ENCODE data around the gene DEUP1.

Gene DEUP1

GRCh38 chr11:93288767-93289166 is 41.8 kb upstream of the DEUP1 start:
- Histone ChIP-seq H3K9ac (ENCODE audit: low read length) (peak overlapping the region; percentile 41), H3K4me3 (ENCODE audit: low read length) (peak overlapping the region; percentile 50), H3K4me2 (ENCODE audit: low read length) (peak overlapping the region; percentile 70), H3K36me3 (replicated peaks; ENCODE audit: low read depth, low read length) (peaks cover 28% of the 10 kb centered on the region), H3K4me1 (ENCODE audit: low read length) (peaks cover 31% of the 10 kb centered on the region), H2AFZ (ENCODE audit: low read depth, low read length) (no peak overlapping the region), H3K27me3 (ENCODE audit: low read depth, low read length) (no peaks in the 10 kb centered on the region), H4K20me1 (ENCODE audit: insufficient read depth, low read length) (no peaks in the 10 kb centered on the region), H3K9me3 (ENCODE audit: insufficient read depth, low read length) (peaks cover 24% of the 10 kb centered on the region; the same call in 1 of the 2 replicates), H3K27ac (ENCODE audit: low read length) (peak overlapping the region; percentile 95), H3K79me2 (ENCODE audit: low read length) (no peaks in the 10 kb centered on the region)
- TF ChIP-seq EZH2phosphoT487 (IDR thresholded peaks at IDR 0.05; ENCODE audit: low read depth): no peak
- TF ChIP-seq, protein P1, sequence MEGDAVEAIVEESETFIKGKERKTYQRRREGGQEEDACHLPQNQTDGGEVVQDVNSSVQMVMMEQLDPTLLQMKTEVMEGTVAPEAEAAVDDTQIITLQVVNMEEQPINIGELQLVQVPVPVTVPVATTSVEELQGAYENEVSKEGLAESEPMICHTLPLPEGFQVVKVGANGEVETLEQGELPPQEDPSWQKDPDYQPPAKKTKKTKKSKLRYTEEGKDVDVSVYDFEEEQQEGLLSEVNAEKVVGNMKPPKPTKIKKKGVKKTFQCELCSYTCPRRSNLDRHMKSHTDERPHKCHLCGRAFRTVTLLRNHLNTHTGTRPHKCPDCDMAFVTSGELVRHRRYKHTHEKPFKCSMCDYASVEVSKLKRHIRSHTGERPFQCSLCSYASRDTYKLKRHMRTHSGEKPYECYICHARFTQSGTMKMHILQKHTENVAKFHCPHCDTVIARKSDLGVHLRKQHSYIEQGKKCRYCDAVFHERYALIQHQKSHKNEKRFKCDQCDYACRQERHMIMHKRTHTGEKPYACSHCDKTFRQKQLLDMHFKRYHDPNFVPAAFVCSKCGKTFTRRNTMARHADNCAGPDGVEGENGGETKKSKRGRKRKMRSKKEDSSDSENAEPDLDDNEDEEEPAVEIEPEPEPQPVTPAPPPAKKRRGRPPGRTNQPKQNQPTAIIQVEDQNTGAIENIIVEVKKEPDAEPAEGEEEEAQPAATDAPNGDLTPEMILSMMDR (IDR thresholded peaks at IDR 0.05; ENCODE audit: low read depth, low read length): no peak

DNA sequence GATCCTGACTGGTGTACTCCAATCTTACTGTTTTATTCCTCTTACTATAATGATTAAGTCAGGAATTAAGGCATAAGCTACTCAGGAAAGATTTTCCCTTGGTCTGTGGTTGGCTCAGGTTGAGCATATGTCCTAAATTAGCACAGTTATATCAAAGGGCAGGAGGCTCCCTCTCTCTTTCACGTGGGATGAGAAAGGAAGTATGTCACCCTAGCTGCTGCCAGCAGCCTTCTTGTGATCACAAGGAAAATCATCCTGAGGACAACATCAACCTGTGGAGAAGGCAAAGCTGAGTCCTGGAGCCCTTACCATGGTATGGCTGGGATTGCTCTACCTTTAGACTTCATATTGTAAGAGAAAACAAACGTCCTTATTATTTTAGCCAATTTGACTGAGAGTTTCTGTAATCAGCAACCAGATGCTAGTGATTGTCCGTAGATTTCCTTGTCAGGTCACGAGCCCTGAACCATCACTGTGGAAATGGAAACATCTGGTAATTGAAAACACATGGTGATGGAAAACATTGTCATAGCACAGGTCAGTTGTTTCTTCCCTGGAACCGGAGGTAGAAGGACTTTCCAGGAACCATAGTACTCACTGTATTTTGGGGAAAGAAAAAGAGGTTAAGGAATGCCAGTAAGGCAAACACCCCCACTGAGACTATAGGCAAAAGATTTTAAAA is 40.6 kb upstream of the DEUP1 start:
- peaks cover 24% of the 10 kb centered on the region; the same call in 1 of the 2 replicates for H3K9me3 ChIP-seq (ENCODE audit: insufficient read depth, low read length)
- H3K79me2 ChIP-seq (ENCODE audit: low read length): no peaks in the 10 kb centered on the region
- TF ChIP-seq, protein P1 (IDR thresholded peaks at IDR 0.05; ENCODE audit: low read depth, low read length): no peak
- TF ChIP-seq EZH2phosphoT487 (IDR thresholded peaks at IDR 0.05; ENCODE audit: low read depth): no peak
- H3K36me3 ChIP-seq (replicated peaks; ENCODE audit: low read depth, low read length): peaks cover 28% of the 10 kb centered on the region
- H3K4me2 ChIP-seq (ENCODE audit: low read length): no peak overlapping the region
- H3K27ac ChIP-seq (ENCODE audit: low read length): no peak overlapping the region
- H3K27me3 ChIP-seq (ENCODE audit: low read depth, low read length): no peaks in the 10 kb centered on the region
- no peaks in the 10 kb centered on the region for H4K20me1 ChIP-seq (ENCODE audit: insufficient read depth, low read length)
- no peak overlapping the region for H3K9ac ChIP-seq (ENCODE audit: low read length)
- peaks cover 31% of the 10 kb centered on the region for H3K4me1 ChIP-seq (ENCODE audit: low read length)
- H3K4me3 ChIP-seq (ENCODE audit: low read length): no peak overlapping the region
- no peak overlapping the region for H2AFZ ChIP-seq (ENCODE audit: low read depth, low read length)

DNA sequence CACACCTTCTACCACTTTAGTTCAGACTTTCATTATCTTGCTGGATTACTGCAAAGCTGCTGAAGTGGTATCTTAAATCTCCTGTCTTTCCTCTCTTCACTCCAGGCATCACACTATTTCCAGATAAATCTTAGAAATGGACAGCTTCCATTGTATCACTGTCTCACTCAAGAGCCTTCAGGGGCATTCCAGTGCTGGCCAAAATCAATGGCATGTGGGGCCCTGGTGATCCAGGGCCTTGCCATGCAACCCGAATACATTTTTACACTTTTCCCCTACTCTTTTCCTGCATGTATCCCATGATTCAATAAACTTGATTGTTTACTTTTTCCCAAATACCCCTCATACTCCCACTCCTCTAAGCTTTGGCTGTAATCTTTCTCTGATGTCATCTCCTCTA is 39.4 kb upstream of the DEUP1 start:
- H3K9ac ChIP-seq (ENCODE audit: low read length): no peak overlapping the region
- no peaks in the 10 kb centered on the region for H3K27me3 ChIP-seq (ENCODE audit: low read depth, low read length)
- H3K27ac ChIP-seq (ENCODE audit: low read length): no peak overlapping the region
- H3K9me3 ChIP-seq (ENCODE audit: insufficient read depth, low read length): peaks cover 20% of the 10 kb centered on the region; the same call in 1 of the 2 replicates
- H3K4me3 ChIP-seq (ENCODE audit: low read length): no peak overlapping the region
- no peaks in the 10 kb centered on the region for H4K20me1 ChIP-seq (ENCODE audit: insufficient read depth, low read length)
- H3K4me1 ChIP-seq (ENCODE audit: low read length): peaks cover 31% of the 10 kb centered on the region
- no peak overlapping the region for H3K4me2 ChIP-seq (ENCODE audit: low read length)
- peaks cover 28% of the 10 kb centered on the region for H3K36me3 ChIP-seq (replicated peaks; ENCODE audit: low read depth, low read length)
- TF ChIP-seq EZH2phosphoT487 (IDR thresholded peaks at IDR 0.05; ENCODE audit: low read depth): no peak
- TF ChIP-seq, protein P1 (IDR thresholded peaks at IDR 0.05; ENCODE audit: low read depth, low read length): no peak
- no peaks in the 10 kb centered on the region for H3K79me2 ChIP-seq (ENCODE audit: low read length)
- H2AFZ ChIP-seq (ENCODE audit: low read depth, low read length): no peak overlapping the region

- H3K36me3 ChIP-seq (replicated peaks; ENCODE audit: low read depth, low read length): peaks cover 26% of the 10 kb centered on the region
- H3K9ac ChIP-seq (ENCODE audit: low read length): no peak overlapping the region
- H3K79me2 ChIP-seq (ENCODE audit: low read length): no peaks in the 10 kb centered on the region
- H2AFZ ChIP-seq (ENCODE audit: low read depth, low read length): no peak overlapping the region
- H3K4me2 ChIP-seq (ENCODE audit: low read length): no peak overlapping the region
- peaks cover 30% of the 10 kb centered on the region for H3K4me1 ChIP-seq (ENCODE audit: low read length)
- H3K27me3 ChIP-seq (ENCODE audit: low read depth, low read length): no peaks in the 10 kb centered on the region
- H3K4me3 ChIP-seq (ENCODE audit: low read length): no peak overlapping the region
- no peaks in the 10 kb centered on the region for H4K20me1 ChIP-seq (ENCODE audit: insufficient read depth, low read length)
- no peak overlapping the region for H3K27ac ChIP-seq (ENCODE audit: low read length)
- no peak for TF ChIP-seq EZH2phosphoT487 (IDR thresholded peaks at IDR 0.05; ENCODE audit: low read depth)
- TF ChIP-seq, protein P1 (IDR thresholded peaks at IDR 0.05; ENCODE audit: low read depth, low read length): no peak
- peaks cover 18% of the 10 kb centered on the region; the same call in 1 of the 2 replicates for H3K9me3 ChIP-seq (ENCODE audit: insufficient read depth, low read length)
Measured at GRCh38 chr11:93291898-93292297, 38.6 kb upstream of the DEUP1 start.

Measured in OCI-LY3 (cell line).